ENCODE data around the gene SLC41A1. TPM values are rescaled to one million over a fixed set of nuclear protein-coding genes. Genes with fewer than 3 reads are reported as not detected.

The SLC41A1 gene
- total and polyA plus RNA-seq, 2 experiments from 2014 or later: 15.3 to 16.8 TPM

GRCh38 chr1:205827623-205828022, 14.6 kb upstream of the SLC41A1 start:
- Histone ChIP-seq H3K27ac (no peak overlapping the region), H3K36me3 (replicated peaks; ENCODE audit: insufficient read depth, low read depth) (no peaks in the 10 kb centered on the region), H3K4me1 (ENCODE audit: insufficient read depth) (peaks cover 7% of the 10 kb centered on the region), H2AFZ (no peak overlapping the region), H3K4me2 (no peak overlapping the region), H3K9me3 (ENCODE audit: low read depth) (no peaks in the 10 kb centered on the region), H3K4me3 (no peak overlapping the region), H3K79me2 (no peaks in the 10 kb centered on the region), H4K20me1 (ENCODE audit: insufficient read depth, poor library complexity, severe bottlenecking) (no peaks in the 10 kb centered on the region), H3K9me2 (replicated peaks; ENCODE audit: insufficient read depth) (no peaks in the 10 kb centered on the region), H3K27me3 (no peaks in the 10 kb centered on the region)
- WGBS (ENCODE audit: low lambda C conversion rate, missing lambda C conversion rate): 90% methylated on average over 1 of the region's 1 CpG
- TF ChIP-seq, protein P1, sequence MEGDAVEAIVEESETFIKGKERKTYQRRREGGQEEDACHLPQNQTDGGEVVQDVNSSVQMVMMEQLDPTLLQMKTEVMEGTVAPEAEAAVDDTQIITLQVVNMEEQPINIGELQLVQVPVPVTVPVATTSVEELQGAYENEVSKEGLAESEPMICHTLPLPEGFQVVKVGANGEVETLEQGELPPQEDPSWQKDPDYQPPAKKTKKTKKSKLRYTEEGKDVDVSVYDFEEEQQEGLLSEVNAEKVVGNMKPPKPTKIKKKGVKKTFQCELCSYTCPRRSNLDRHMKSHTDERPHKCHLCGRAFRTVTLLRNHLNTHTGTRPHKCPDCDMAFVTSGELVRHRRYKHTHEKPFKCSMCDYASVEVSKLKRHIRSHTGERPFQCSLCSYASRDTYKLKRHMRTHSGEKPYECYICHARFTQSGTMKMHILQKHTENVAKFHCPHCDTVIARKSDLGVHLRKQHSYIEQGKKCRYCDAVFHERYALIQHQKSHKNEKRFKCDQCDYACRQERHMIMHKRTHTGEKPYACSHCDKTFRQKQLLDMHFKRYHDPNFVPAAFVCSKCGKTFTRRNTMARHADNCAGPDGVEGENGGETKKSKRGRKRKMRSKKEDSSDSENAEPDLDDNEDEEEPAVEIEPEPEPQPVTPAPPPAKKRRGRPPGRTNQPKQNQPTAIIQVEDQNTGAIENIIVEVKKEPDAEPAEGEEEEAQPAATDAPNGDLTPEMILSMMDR (IDR thresholded peaks at IDR 0.05; ENCODE audit: poor library complexity): no peak
- no peak for DNase-seq (ENCODE audit: low spot score)

GRCh38 chr1:205826995-205827394, 14.0 kb upstream of the SLC41A1 start:
- Histone ChIP-seq H3K27ac (no peak overlapping the region), H3K79me2 (no peaks in the 10 kb centered on the region), H3K9me3 (ENCODE audit: low read depth) (no peaks in the 10 kb centered on the region), H4K20me1 (ENCODE audit: insufficient read depth, poor library complexity, severe bottlenecking) (no peaks in the 10 kb centered on the region), H3K4me2 (no peak overlapping the region), H3K4me3 (no peak overlapping the region), H3K4me1 (ENCODE audit: insufficient read depth) (peaks cover 7% of the 10 kb centered on the region), H3K27me3 (no peaks in the 10 kb centered on the region), H3K36me3 (replicated peaks; ENCODE audit: insufficient read depth, low read depth) (no peaks in the 10 kb centered on the region), H3K9me2 (replicated peaks; ENCODE audit: insufficient read depth) (no peaks in the 10 kb centered on the region), H2AFZ (no peak overlapping the region)
- 71% methylated on average over 3 of the region's 3 CpGs for WGBS (ENCODE audit: low lambda C conversion rate, missing lambda C conversion rate)
- TF ChIP-seq EZH2 (IDR thresholded peaks at IDR 0.05; ENCODE audit: borderline replicate concordance) (no peak), EZH2phosphoT487 (IDR thresholded peaks at IDR 0.05; ENCODE audit: low read depth, severe bottlenecking, unreplicated experiment) (no peak)
- TF ChIP-seq, protein P1 (IDR thresholded peaks at IDR 0.05; ENCODE audit: poor library complexity): no peak
- DNase-seq (ENCODE audit: low spot score): no peak

- no peak for DNase-seq (ENCODE audit: low spot score)
- whole genome bisulfite sequencing (ENCODE audit: low lambda C conversion rate, missing lambda C conversion rate): 59% methylated on average over 8 of the region's 8 CpGs
- no peaks in the 10 kb centered on the region for H3K9me3 ChIP-seq (ENCODE audit: low read depth)
- no peaks in the 10 kb centered on the region for H3K27me3 ChIP-seq
- H3K79me2 ChIP-seq: no peaks in the 10 kb centered on the region
- peak overlapping the region; percentile 62 for H3K27ac ChIP-seq
- H3K4me1 ChIP-seq (ENCODE audit: insufficient read depth): peaks cover 7% of the 10 kb centered on the region
- no peaks in the 10 kb centered on the region for H4K20me1 ChIP-seq (ENCODE audit: insufficient read depth, poor library complexity, severe bottlenecking)
- H3K4me3 ChIP-seq: no peak overlapping the region
- H3K4me2 ChIP-seq: peak overlapping the region; percentile 50
- H3K36me3 ChIP-seq (replicated peaks; ENCODE audit: insufficient read depth, low read depth): no peaks in the 10 kb centered on the region
- H2AFZ ChIP-seq: no peak overlapping the region
- no peak for TF ChIP-seq EZH2 (IDR thresholded peaks at IDR 0.05; ENCODE audit: borderline replicate concordance)
- TF ChIP-seq, protein P1 (IDR thresholded peaks at IDR 0.05; ENCODE audit: poor library complexity): no peak
- no peak for TF ChIP-seq EZH2phosphoT487 (IDR thresholded peaks at IDR 0.05; ENCODE audit: low read depth, severe bottlenecking, unreplicated experiment)
- H3K9me2 ChIP-seq (replicated peaks; ENCODE audit: insufficient read depth): no peaks in the 10 kb centered on the region
These were observed 13.2 kb upstream of the SLC41A1 start for GRCh38 chr1:205826016-205826806.
